Caco-2 (cell line): ENCODE data around the gene DPF3. TPM values are rescaled to one million over a fixed set of nuclear protein-coding genes. Genes with fewer than 3 reads are reported as not detected.

Experiments used
- BruUV-seq: library from RNA; stranded (reverse); fragments of 400-500 nt; replicated peaks from 2 replicates; lab custom pipeline; 2021; lab: Mats Ljungman, UMichigan
- CTCF ChIA-PET: fragments of 300-600 bp; sonication (Branson Sonifier 250); formaldehyde crosslinking; loops from one replicate; lab custom pipeline; 2022; ENCODE audit warnings: antibody characterized with exemption; lab: Charles Lee
- POLR2A ChIA-PET: fragments of 300-600 bp; sonication (Branson Sonifier 250); formaldehyde crosslinking; loops from one replicate; lab custom pipeline; 2022; ENCODE audit warnings: antibody characterized with exemption; lab: Charles Lee
- DNase-seq, 2 experiments: peaks; one replicate each; pipeline versions ENCODE4 v3.0.0 to v3.0.0-alpha.2; 2020 to 2022
- H3K27me3 ChIP-seq: replicated peaks from 2 replicates; pipeline ENCODE4 v1.6.0; 2011; ENCODE audit warnings: low read length; ENCODE audit not compliant: control insufficient read depth, insufficient read depth
- H3K36me3 ChIP-seq: 2 replicates; pipeline ENCODE4 v1.5.1; 2011; ENCODE audit warnings: low read length; ENCODE audit not compliant: control insufficient read depth, insufficient read depth
- H3K4me1 ChIP-seq: fragments of 250-450 bp; sonication (Bioruptor Pico); 2 replicates; pipeline ENCODE4 v1.5.1; 2020; ENCODE audit warnings: mild to moderate bottlenecking
- H3K4me3 ChIP-seq: 2 replicates; pipeline ENCODE4 v1.5.1; 2011; ENCODE audit warnings: low read depth, mild to moderate bottlenecking, control low read depth, low read length
- H3K9me3 ChIP-seq: fragments of 250-450 bp; sonication (Bioruptor Pico); 2 replicates; pipeline ENCODE4 v1.5.1; 2020; ENCODE audit warnings: mild to moderate bottlenecking, moderate library complexity
- H3K27ac Mint-ChIP-seq: one replicate; pipeline ENCODE4 v1.8.0; 2022; ENCODE audit warnings: mixed read lengths; ENCODE audit not compliant: unreplicated experiment
- H3K27me3 Mint-ChIP-seq: one replicate; pipeline ENCODE4 v1.8.0; 2022; ENCODE audit warnings: mixed read lengths; ENCODE audit not compliant: insufficient read depth, unreplicated experiment
- H3K36me3 Mint-ChIP-seq: one replicate; pipeline ENCODE4 v1.8.0; 2022; ENCODE audit warnings: mild to moderate bottlenecking, mixed read lengths; ENCODE audit not compliant: insufficient read depth, unreplicated experiment
- H3K4me1 Mint-ChIP-seq: one replicate; pipeline ENCODE4 v1.8.0; 2022; ENCODE audit warnings: low read depth, mixed read lengths; ENCODE audit not compliant: unreplicated experiment
- H3K4me3 Mint-ChIP-seq: one replicate; pipeline ENCODE4 v1.8.0; 2022; ENCODE audit warnings: mild to moderate bottlenecking, moderate library complexity, mixed read lengths; ENCODE audit not compliant: unreplicated experiment
- H3K9me3 Mint-ChIP-seq: one replicate; pipeline ENCODE4 v1.8.0; 2022; ENCODE audit warnings: mixed read lengths; ENCODE audit not compliant: unreplicated experiment
- intact Hi-C: fragments of 100-400 bp; cut with micrococcal nuclease; formaldehyde crosslinking; loops from one replicate; pipeline ENCODE4 v1.10.0; 2022; ENCODE audit not compliant: unreplicated experiment
- total RNA-seq: library from RNA; stranded (reverse); gene quantifications from 2 replicates; pipeline ENCODE4 v1.2.3, GENCODE V29; 2022
- TF ChIP-seq, protein P1 (sequence below), 2 experiments: fragments of 200-600 bp in 1 of 2; IDR thresholded peaks; 1 replicate in 1 of 2; 2 replicates in 1 of 2; pipeline versions ENCODE4 v1.5.1 to v1.8.0; 2011 to 2022; ENCODE audit warnings: antibody characterized with exemption in 1 of 2, control low read depth in 1 of 2, inconsistent platforms in 1 of 2, low read depth in 1 of 2, low read length in 1 of 2, mild to moderate bottlenecking in 1 of 2, moderate library complexity in 1 of 2; ENCODE audit not compliant: insufficient read depth in 1 of 2, severe bottlenecking in 1 of 2, unreplicated experiment in 1 of 2

Gene DPF3
- total RNA-seq, 1 experiment from 2014 or later = not detected

DNA sequence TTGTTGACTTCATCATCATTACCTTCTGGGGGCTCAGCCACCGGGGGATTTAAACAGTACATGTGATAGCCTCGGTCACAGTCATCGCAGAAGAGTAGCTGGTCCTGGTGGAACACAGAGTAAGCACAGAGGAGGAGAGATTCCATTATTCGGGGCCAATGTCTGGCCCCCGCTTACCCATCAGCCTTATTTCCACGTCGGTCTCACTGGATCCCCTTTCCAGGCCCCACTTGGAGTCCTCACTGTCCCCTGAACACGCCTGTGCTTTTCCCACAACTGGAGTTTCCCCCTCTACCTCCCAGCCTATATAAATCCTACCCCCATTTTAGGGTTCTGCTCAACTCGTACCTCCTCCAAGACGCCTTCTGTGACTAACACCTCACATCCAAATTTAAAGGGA, 274.0 kb downstream of the DPF3 start:
- no peak overlapping the region for H3K4me3 ChIP-seq
- BruUV-seq = no TSS peak
- POLR2A ChIA-PET = no interaction called here

DNA sequence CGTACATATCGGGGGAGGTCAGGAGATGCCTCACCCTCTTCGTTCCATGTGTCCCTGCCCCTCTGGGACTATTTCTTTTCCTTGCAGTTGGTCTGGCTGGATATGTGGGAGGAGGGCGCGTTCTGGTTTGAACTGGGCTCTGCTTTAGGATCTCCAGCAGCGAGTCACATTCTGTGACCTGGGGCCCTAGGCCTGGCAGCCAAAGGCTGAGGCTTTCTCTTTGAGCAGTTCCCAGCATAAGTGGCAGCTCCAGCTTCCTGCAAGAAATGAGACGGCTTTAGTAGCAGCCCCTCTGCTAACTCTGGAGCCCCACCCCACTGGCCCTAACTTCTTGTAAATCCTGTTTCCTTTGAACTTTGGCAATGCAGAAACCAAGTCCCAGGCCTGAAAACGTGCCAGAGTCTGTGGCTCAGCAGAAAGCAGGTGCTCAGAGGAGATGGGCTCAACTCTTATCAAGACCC, 274.8 kb downstream of the DPF3 start:
- no peak overlapping the region for H3K4me3 Mint-ChIP-seq
- H3K27me3 Mint-ChIP-seq = peaks cover 15% of the 10 kb centered on the region
- BruUV-seq = no TSS peak
- intact Hi-C loops = no loop called here
- Histone ChIP-seq H3K9me3 (no peaks in the 10 kb centered on the region), H3K4me3 (no peak overlapping the region), H3K27me3 (no peaks in the 10 kb centered on the region), H3K4me1 (no peaks in the 10 kb centered on the region), H3K36me3 (no peaks in the 10 kb centered on the region)
- CTCF ChIA-PET = no interaction called here
- no peaks in the 10 kb centered on the region for H3K4me1 Mint-ChIP-seq
- POLR2A ChIA-PET = no interaction called here
- TF ChIP-seq, protein P1, sequence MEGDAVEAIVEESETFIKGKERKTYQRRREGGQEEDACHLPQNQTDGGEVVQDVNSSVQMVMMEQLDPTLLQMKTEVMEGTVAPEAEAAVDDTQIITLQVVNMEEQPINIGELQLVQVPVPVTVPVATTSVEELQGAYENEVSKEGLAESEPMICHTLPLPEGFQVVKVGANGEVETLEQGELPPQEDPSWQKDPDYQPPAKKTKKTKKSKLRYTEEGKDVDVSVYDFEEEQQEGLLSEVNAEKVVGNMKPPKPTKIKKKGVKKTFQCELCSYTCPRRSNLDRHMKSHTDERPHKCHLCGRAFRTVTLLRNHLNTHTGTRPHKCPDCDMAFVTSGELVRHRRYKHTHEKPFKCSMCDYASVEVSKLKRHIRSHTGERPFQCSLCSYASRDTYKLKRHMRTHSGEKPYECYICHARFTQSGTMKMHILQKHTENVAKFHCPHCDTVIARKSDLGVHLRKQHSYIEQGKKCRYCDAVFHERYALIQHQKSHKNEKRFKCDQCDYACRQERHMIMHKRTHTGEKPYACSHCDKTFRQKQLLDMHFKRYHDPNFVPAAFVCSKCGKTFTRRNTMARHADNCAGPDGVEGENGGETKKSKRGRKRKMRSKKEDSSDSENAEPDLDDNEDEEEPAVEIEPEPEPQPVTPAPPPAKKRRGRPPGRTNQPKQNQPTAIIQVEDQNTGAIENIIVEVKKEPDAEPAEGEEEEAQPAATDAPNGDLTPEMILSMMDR (IDR thresholded peaks at IDR 0.05; ENCODE audit: insufficient read depth in 1 of 2, low read depth in 1 of 2, low read length in 1 of 2, severe bottlenecking in 1 of 2, unreplicated experiment in 1 of 2) = no peak
- no peak overlapping the region for H3K27ac Mint-ChIP-seq
- DNase-seq = no peak
- H3K9me3 Mint-ChIP-seq = no peaks in the 10 kb centered on the region
- H3K36me3 Mint-ChIP-seq = no peaks in the 10 kb centered on the region

More for the DNA sequence above, 274.0 kb downstream of the DPF3 start:
- Histone ChIP-seq H3K4me1 (no peaks in the 10 kb centered on the region), H3K27me3 (no peaks in the 10 kb centered on the region), H3K9me3 (no peaks in the 10 kb centered on the region), H3K36me3 (no peaks in the 10 kb centered on the region)
- Mint-ChIP-seq H3K4me3 (no peak overlapping the region), H3K4me1 (no peaks in the 10 kb centered on the region), H3K27ac (no peak overlapping the region), H3K36me3 (no peaks in the 10 kb centered on the region), H3K27me3 (peaks cover 18% of the 10 kb centered on the region), H3K9me3 (no peaks in the 10 kb centered on the region)
- DNase-seq = no peak
- intact Hi-C loops = no loop called here
- CTCF ChIA-PET = no interaction called here
- TF ChIP-seq, protein P1 (IDR thresholded peaks at IDR 0.05; ENCODE audit: insufficient read depth in 1 of 2, low read depth in 1 of 2, low read length in 1 of 2, severe bottlenecking in 1 of 2, unreplicated experiment in 1 of 2) = no peak

DNA sequence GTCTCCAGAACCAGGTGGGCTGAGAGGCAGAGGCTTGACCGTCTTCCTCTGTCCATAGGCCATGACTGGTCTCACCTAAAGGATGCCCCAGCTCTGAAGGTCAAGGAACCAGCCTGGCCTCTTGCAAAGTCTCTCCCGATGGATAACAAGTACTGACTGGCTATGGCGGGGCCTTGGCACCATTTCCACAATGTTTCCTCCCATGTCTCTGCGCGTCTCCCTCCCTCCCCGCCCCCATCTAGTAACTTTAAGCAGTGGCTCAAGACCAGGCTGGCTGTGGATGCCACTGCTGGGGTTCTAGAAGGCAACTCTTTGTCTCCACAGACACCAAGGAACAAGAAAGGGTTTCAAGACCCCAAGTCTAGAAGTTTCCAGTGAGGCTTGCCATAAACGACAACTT, 275.5 kb downstream of the DPF3 start:
- CTCF ChIA-PET = no interaction called here
- no peak overlapping the region for H3K4me3 Mint-ChIP-seq
- Histone ChIP-seq H3K4me3 (no peak overlapping the region), H3K9me3 (no peaks in the 10 kb centered on the region), H3K36me3 (no peaks in the 10 kb centered on the region), H3K27me3 (no peaks in the 10 kb centered on the region), H3K4me1 (no peaks in the 10 kb centered on the region)
- no peaks in the 10 kb centered on the region for H3K9me3 Mint-ChIP-seq
- H3K36me3 Mint-ChIP-seq = no peaks in the 10 kb centered on the region
- H3K27me3 Mint-ChIP-seq = peaks cover 20% of the 10 kb centered on the region
- H3K27ac Mint-ChIP-seq = no peak overlapping the region
- POLR2A ChIA-PET = no interaction called here
- DNase-seq = no peak
- TF ChIP-seq, protein P1 (IDR thresholded peaks at IDR 0.05; ENCODE audit: insufficient read depth in 1 of 2, low read depth in 1 of 2, low read length in 1 of 2, severe bottlenecking in 1 of 2, unreplicated experiment in 1 of 2) = no peak
- BruUV-seq = no TSS peak
- intact Hi-C loops = no loop called here
- no peaks in the 10 kb centered on the region for H3K4me1 Mint-ChIP-seq
